ENCODE results near the gene CRPPA. TPM values are rescaled to one million over a fixed set of nuclear protein-coding genes. Genes with fewer than 3 reads are reported as not detected.
"Not testable (repeated sequence)": the region's sequence is repeated elsewhere in the genome, so short reads cannot be mapped to it uniquely, and the experiment has no call there.

Gene CRPPA
- total RNA-seq, 1 donor from 2014 or later: 1.5 TPM

DNA sequence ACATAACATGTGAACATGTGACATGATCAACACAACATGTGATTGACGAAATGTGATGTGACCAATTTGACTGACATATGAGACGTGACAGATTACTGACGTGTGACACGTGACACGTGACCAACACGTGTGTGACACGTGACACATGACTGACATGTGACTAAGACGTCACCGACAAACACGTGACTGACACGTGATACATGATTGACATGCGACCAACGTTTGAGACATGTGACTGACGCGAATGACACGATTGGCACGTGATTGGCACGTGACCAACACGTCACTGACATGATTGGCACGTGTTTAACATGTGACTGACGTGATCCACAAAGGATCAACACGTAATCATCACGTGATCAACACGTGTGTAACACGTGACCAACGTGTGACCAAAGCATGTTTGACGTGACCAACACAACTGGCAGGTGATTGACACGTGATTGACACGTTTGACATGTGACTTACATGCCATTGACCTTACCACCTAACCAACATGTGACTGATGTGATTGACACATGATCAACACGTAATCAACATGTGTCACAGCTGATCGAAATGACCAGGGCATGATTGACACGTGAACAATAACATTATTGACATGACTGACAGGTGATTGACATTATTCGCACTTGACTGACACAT is 23.7 kb downstream of the CRPPA start:
- H3K4me3 Mint-ChIP-seq: no peak overlapping the region
- CTCF ChIA-PET: no interaction called here
- no peak overlapping the region for H3K27ac Mint-ChIP-seq
- no peaks in the 10 kb centered on the region for H3K4me1 Mint-ChIP-seq
- ATAC-seq (ENCODE audit: low read depth): no peak
- POLR2A ChIA-PET: no interaction called here
- no peaks in the 10 kb centered on the region for H3K27me3 Mint-ChIP-seq
- peaks cover 18% of the 10 kb centered on the region for H3K9me3 Mint-ChIP-seq
- TF ChIP-seq, protein P1, sequence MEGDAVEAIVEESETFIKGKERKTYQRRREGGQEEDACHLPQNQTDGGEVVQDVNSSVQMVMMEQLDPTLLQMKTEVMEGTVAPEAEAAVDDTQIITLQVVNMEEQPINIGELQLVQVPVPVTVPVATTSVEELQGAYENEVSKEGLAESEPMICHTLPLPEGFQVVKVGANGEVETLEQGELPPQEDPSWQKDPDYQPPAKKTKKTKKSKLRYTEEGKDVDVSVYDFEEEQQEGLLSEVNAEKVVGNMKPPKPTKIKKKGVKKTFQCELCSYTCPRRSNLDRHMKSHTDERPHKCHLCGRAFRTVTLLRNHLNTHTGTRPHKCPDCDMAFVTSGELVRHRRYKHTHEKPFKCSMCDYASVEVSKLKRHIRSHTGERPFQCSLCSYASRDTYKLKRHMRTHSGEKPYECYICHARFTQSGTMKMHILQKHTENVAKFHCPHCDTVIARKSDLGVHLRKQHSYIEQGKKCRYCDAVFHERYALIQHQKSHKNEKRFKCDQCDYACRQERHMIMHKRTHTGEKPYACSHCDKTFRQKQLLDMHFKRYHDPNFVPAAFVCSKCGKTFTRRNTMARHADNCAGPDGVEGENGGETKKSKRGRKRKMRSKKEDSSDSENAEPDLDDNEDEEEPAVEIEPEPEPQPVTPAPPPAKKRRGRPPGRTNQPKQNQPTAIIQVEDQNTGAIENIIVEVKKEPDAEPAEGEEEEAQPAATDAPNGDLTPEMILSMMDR (IDR thresholded peaks at IDR 0.05): no peak
- intact Hi-C loops (cut with micrococcal nuclease): no loop called here
- no peak for DNase-seq
- H3K36me3 Mint-ChIP-seq (ENCODE audit: low read depth): peaks cover 14% of the 10 kb centered on the region

DNA sequence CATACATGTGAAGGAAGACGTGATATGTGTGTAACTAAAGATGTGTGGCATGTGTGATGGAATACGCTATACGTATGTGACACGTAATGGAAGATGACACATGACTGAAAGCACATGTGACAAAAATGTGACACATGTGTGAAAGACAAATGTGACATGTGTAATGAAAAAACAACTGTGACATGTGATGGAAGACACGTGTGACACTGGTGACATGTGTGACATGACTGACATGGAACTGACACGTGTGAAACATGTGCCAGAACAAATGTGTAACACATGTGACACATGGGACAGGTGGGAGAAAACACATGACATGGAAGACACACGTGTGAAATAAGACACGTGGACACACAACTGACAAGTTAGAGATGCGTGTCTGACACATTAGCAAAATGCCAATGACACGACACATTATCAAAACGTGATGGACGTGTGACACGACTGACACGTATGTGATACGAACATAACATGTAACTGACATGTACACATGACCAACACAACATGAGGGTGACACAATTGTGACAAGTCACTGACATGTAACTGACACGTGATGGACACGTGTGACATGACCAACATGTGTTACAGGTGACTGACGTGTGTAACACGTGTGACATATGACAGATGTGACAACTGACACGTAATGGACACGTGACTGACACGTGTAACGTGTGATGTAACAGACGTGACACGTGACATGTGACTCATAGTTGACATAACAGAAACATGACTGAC is 24.4 kb downstream of the CRPPA start:
- H3K27ac Mint-ChIP-seq: no peak overlapping the region
- peaks cover 12% of the 10 kb centered on the region for H3K9me3 Mint-ChIP-seq

DNA sequence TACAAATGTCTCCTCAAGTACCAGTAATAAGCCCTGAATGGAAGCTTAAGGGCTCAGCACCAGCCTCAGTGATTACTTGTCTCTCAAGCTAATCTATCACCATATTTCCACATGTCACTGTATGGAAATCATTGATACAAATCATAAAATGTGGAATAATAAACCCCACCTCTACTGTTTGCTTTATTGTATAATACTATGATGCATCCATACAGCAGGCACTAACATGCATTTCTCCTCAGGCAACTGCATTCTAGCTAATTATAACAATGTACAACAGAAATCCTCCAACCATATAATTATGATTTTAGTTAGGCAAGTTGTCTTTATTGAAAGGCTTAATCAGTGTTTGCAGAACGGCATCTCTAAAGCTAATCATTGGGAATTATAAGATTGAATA is 26.2 kb downstream of the CRPPA start:
- intact Hi-C loops (cut with micrococcal nuclease): no loop called here
- DNase-seq: no peak
- peaks cover 7% of the 10 kb centered on the region for H3K9me3 Mint-ChIP-seq
- no peaks in the 10 kb centered on the region for H3K27me3 Mint-ChIP-seq
- ATAC-seq (ENCODE audit: low read depth): no peak
- H3K4me1 Mint-ChIP-seq: no peaks in the 10 kb centered on the region
- H3K4me3 Mint-ChIP-seq: no peak overlapping the region
- POLR2A ChIA-PET: no interaction called here
- CTCF ChIA-PET: no interaction called here
- no peaks in the 10 kb centered on the region for H3K36me3 Mint-ChIP-seq (ENCODE audit: low read depth)
- H3K27ac Mint-ChIP-seq: no peak overlapping the region
- TF ChIP-seq, protein P1 (IDR thresholded peaks at IDR 0.05): no peak

More for the DNA sequence above, 24.4 kb downstream of the CRPPA start:
- intact Hi-C loops (cut with micrococcal nuclease): no loop called here
- ChIA-PET CTCF (no interaction called here), POLR2A (no interaction called here)
- Mint-ChIP-seq H3K27me3 (no peaks in the 10 kb centered on the region), H3K4me3 (no peak overlapping the region), H3K36me3 (ENCODE audit: low read depth) (peaks cover 8% of the 10 kb centered on the region), H3K4me1 (no peaks in the 10 kb centered on the region)
- TF ChIP-seq, protein P1 (IDR thresholded peaks at IDR 0.05): no peak
- ATAC-seq (ENCODE audit: low read depth) (no peak), DNase-seq (no peak)

DNA sequence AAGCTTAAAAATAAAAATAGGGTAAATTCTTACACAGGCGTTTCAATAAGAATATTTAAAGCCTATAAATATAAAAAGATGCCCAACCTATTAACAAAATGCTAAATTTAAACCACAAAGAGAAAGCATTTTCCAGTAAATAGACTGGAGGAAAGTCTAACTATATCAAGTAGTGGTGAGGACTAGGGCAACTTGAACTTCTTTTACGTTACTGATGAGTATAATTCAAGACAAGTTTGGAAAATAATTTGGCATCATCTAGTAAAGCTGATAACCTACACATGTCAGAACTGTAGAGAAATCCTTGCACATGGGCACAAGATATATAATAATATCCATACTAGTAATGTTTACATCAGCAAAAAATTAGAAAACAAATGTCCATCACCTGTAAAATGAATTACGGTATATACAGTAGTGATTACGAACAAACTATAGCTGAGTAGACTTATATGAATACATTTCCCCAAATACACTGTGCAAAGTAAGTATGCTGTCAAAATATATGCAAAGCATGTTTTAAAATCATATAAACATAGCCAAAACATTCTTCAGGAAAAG is 27.4 kb downstream of the CRPPA start:
- Mint-ChIP-seq H3K27ac (no peak overlapping the region), H3K4me3 (no peak overlapping the region), H3K36me3 (ENCODE audit: low read depth) (no peaks in the 10 kb centered on the region), H3K9me3 (peaks cover 4% of the 10 kb centered on the region), H3K27me3 (no peaks in the 10 kb centered on the region), H3K4me1 (no peaks in the 10 kb centered on the region)
- ChIA-PET POLR2A (no interaction called here), CTCF (no interaction called here)
- TF ChIP-seq, protein P1 (IDR thresholded peaks at IDR 0.05): no peak
- ATAC-seq (ENCODE audit: low read depth): no peak
- DNase-seq: no peak
- intact Hi-C loops (cut with micrococcal nuclease): no loop called here

DNA sequence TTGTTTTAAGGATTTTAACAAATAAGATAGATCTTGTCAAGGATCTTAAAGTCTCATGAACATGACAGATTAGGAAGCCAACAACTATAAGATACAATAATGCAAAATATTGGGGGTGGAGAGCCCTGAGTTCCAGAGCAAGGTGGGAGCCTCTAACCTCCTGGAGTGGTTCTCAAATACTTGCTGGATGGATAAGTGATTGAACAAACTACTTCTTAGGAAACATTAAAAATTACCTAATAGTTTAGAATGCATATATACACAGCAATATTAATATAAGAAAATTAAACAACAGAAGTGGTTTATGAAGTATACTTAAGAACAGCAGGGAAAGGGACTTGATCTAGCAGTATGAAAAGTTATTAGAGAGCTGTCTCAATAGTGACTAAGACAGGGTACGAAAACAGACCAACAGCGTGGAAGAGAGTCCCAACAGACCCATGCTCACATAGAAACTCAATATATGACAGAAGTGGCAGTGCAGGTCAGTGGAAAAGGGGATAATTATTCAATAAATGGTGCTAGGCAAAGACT is 28.3 kb downstream of the CRPPA start:
- no peak overlapping the region for H3K27ac Mint-ChIP-seq
- no peak for ATAC-seq (ENCODE audit: low read depth)
- peaks cover 4% of the 10 kb centered on the region for H3K9me3 Mint-ChIP-seq
- H3K36me3 Mint-ChIP-seq (ENCODE audit: low read depth): no peaks in the 10 kb centered on the region
- H3K4me3 Mint-ChIP-seq: no peak overlapping the region
- H3K27me3 Mint-ChIP-seq: no peaks in the 10 kb centered on the region
- POLR2A ChIA-PET: no interaction called here
- intact Hi-C loops (cut with micrococcal nuclease): no loop called here
- no peak for DNase-seq
- CTCF ChIA-PET: no interaction called here
- TF ChIP-seq, protein P1 (IDR thresholded peaks at IDR 0.05): no peak
- H3K4me1 Mint-ChIP-seq: no peaks in the 10 kb centered on the region

DNA sequence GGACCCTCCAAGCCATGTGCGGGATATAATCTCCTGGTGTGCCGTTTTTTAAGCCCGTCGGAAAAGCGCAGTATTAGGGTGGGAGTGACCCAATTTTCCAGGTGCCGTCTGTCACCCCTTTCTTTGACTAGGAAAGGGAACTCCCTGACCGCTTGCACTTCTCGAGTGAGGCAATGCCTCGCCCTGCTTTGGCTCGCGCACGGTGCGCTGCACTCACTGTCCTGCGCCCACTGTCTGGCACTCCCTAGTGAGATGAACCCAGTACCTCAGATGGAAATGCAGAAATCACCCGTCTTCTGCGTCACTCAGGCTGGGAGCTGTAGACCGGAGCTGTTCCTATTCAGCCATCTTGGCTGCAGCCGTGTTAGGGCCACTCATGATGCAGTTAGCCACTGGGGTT is 37.6 kb downstream of the CRPPA start:
- H3K36me3 Mint-ChIP-seq (ENCODE audit: low read depth); ATAC-seq (ENCODE audit: low read depth); H3K27ac Mint-ChIP-seq; H3K9me3 Mint-ChIP-seq; H3K4me3 Mint-ChIP-seq; H3K27me3 Mint-ChIP-seq; H3K4me1 Mint-ChIP-seq; intact Hi-C loops (cut with micrococcal nuclease); CTCF ChIA-PET; POLR2A ChIA-PET; DNase-seq: not testable (repeated sequence)

DNA sequence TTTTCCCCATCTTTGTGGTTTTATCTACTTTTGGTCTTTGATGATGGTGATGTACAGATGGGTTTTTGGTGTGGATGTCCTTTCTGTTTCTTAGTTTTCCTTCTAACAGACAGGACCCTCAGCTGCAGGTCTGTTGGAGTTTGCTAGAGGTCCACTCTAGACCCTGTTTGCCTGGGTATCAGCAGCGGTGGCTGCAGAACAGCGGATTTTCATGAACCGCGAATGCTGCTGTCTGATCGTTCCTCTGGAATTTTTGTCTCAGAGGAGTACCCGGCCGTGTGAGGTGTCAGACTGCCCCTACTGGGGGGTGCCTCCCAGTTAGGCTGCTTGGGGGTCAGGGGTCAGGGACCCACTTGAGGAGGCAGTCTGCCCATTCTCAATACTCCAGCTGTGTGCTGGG is 38.2 kb downstream of the CRPPA start:
- DNase-seq; intact Hi-C loops (cut with micrococcal nuclease); H3K27ac Mint-ChIP-seq; H3K4me1 Mint-ChIP-seq; POLR2A ChIA-PET; CTCF ChIA-PET; H3K4me3 Mint-ChIP-seq; H3K9me3 Mint-ChIP-seq; H3K27me3 Mint-ChIP-seq; H3K36me3 Mint-ChIP-seq (ENCODE audit: low read depth); ATAC-seq (ENCODE audit: low read depth): not testable (repeated sequence)

Measured in activated B cell treated with CpG ODN at 0.5 μM for 24 hours (primary cell).